ENCODE measurements around the gene UBE2J2. TPM values are rescaled to one million over a fixed set of nuclear protein-coding genes. Genes with fewer than 3 reads are reported as not detected.

UBE2J2 gene
- total and polyA plus RNA-seq, 2 experiments from 2014 or later: 49.7 to 63.5 TPM

- peak; percentile 31 for DNase-seq
- H3K4me1 ChIP-seq (ENCODE audit: insufficient read depth): no peaks in the 10 kb centered on the region
- H3K4me3 ChIP-seq: no peak overlapping the region
- in situ Hi-C loops (cut with MboI): no loop called here
- H3K27me3 ChIP-seq (replicated peaks; ENCODE audit: insufficient read depth): no peaks in the 10 kb centered on the region
- no peaks in the 10 kb centered on the region for H3F3A ChIP-seq (ENCODE audit: insufficient read depth)
- no peak overlapping the region for H3K4me2 ChIP-seq (ENCODE audit: unreplicated experiment)
- H2AFZ ChIP-seq: no peak overlapping the region
- TF ChIP-seq EZH2phosphoT487 (IDR thresholded peaks at IDR 0.05; ENCODE audit: insufficient read depth, low read depth) (no peak), EZH2 (IDR thresholded peaks at IDR 0.05; ENCODE audit: insufficient read depth, poor library complexity, severe bottlenecking) (no peak)
- no peaks in the 10 kb centered on the region for H3K79me2 ChIP-seq (ENCODE audit: insufficient read depth)
- H4K20me1 ChIP-seq (ENCODE audit: insufficient read depth): no peaks in the 10 kb centered on the region
- H3K36me3 ChIP-seq (ENCODE audit: low read depth): no peaks in the 10 kb centered on the region
- 31 to 40% methylated on average over 23 to 26 of the region's 28 CpGs for WGBS, 2 experiments (ENCODE audit: low coverage in 1 of 2, low lambda C conversion rate in 2 of 2, missing lambda C conversion rate in 2 of 2)
- no peaks in the 10 kb centered on the region for H3K9me3 ChIP-seq (ENCODE audit: low read depth)
- H3K27ac ChIP-seq: no peak overlapping the region
- H3K9me2 ChIP-seq (ENCODE audit: insufficient read depth): no peaks in the 10 kb centered on the region
- no peak overlapping the region for H3K9ac ChIP-seq
Observed at GRCh38 chr1:1291023-1291528, 17.4 kb upstream of the UBE2J2 start.

GRCh38 chr1:1290238-1290731 is 16.6 kb upstream of the UBE2J2 start:
- peak; percentile 78 for DNase-seq
- TF ChIP-seq EZH2 (IDR thresholded peaks at IDR 0.05; ENCODE audit: insufficient read depth, poor library complexity, severe bottlenecking) (no peak), EZH2phosphoT487 (IDR thresholded peaks at IDR 0.05; ENCODE audit: insufficient read depth, low read depth) (no peak)

DNA sequence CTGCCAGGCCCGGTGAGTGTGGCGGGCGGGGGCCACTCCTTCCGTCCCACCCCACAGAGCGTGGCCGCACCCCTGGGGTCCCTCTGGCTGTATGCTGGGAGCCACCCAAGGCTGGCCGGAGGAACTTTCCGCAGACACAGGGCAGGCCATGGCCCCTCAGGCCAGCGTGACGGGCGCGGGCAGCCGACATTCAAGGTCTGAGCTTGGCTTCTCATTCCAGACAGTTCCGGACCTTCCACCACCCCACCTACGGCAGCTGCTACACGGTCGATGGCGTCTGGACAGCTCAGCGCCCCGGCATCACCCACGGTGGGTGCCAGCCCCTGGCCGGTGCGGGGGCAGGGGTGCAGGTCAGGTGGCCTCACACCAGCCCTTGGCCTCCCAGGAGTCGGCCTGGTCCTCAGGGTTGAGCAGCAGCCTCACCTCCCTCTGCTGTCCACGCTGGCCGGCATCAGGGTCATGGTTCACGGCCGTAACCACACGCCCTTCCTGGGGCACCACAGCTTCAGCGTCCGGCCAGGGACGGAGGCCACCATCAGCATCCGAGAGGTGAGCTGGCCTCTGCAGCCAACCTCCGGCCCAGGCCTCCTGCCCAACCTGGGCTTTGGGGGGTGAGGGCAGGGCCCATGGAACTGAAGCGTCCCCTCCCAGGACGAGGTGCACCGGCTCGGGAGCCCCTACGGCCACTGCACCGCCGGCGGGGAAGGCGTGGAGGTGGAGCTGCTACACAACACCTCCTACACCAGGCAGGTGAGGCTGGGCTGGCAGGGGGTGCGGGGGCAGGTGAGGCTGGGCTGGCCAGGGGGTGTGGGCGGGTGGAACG is 13.8 kb upstream of the UBE2J2 start:
- TF ChIP-seq EZH2phosphoT487 (IDR thresholded peaks at IDR 0.05; ENCODE audit: insufficient read depth, low read depth) (no peak), EZH2 (IDR thresholded peaks at IDR 0.05; ENCODE audit: insufficient read depth, poor library complexity, severe bottlenecking) (no peak)
- no peaks in the 10 kb centered on the region for H3K9me2 ChIP-seq (ENCODE audit: insufficient read depth)
- in situ Hi-C loops (cut with MboI): no loop called here

More at GRCh38 chr1:1290238-1290731, 16.6 kb upstream of the UBE2J2 start:
- H3K79me2 ChIP-seq (ENCODE audit: insufficient read depth): no peaks in the 10 kb centered on the region
- no peak overlapping the region for H3K4me3 ChIP-seq
- in situ Hi-C loops (cut with MboI): no loop called here
- H3F3A ChIP-seq (ENCODE audit: insufficient read depth): no peaks in the 10 kb centered on the region
- no peak overlapping the region for H2AFZ ChIP-seq
- H4K20me1 ChIP-seq (ENCODE audit: insufficient read depth): no peaks in the 10 kb centered on the region
- H3K9me3 ChIP-seq (ENCODE audit: low read depth): no peaks in the 10 kb centered on the region
- no peaks in the 10 kb centered on the region for H3K27me3 ChIP-seq (replicated peaks; ENCODE audit: insufficient read depth)
- no peak overlapping the region for H3K9ac ChIP-seq
- no peaks in the 10 kb centered on the region for H3K9me2 ChIP-seq (ENCODE audit: insufficient read depth)
- H3K4me1 ChIP-seq (ENCODE audit: insufficient read depth): no peaks in the 10 kb centered on the region
- no peak overlapping the region for H3K27ac ChIP-seq
- 45 to 47% methylated on average over 13 to 15 of the region's 15 CpGs for WGBS, 2 experiments (ENCODE audit: low coverage in 1 of 2, low lambda C conversion rate in 2 of 2, missing lambda C conversion rate in 2 of 2)
- H3K4me2 ChIP-seq (ENCODE audit: unreplicated experiment): no peak overlapping the region
- H3K36me3 ChIP-seq (ENCODE audit: low read depth): no peaks in the 10 kb centered on the region

DNA sequence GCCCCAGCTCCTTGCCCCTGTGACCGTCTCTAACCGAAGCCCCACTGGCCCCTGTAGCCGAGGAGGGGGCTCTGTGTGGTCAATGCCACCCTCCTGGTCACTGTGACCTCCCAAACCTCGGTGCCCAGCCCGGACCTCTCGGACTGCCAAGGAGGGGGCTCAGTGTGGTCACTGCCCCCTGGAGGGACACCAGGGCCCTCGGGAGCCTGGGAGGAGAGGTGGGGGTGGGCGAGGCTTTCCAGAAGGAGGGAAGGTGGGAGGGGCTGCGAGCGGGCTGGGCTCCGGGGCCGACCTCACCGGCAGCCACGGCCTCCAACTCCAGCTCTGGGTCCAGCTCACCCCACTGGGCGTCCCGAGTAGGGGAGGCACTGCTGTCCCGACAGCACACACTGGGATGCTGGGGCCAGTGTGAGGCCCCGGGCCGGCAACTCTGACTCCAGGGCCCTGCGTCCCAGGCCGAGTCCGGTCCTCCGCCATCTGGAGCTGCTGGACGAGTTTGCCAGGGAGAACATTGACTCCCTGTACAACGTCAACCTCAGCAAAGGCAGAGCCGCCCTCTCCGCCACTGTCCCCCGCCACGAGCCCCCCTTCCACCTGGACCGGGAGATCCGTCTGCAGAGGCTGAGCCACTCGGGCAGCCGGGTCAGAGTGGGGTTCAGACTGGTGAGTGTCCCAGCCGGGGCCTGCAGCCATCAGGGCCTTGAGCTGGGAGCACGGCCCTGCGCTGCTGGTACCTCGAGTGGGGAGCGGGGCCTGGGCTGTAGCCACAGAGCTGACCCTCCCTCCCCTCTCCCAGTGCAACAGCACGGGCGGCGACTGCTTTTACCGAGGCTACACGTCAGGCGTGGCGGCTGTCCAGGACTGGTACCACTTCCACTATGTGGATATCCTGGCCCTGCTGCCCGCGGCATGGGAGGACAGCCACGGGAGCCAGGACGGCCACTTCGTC is 12.9 kb upstream of the UBE2J2 start:
- in situ Hi-C loops (cut with MboI): no loop called here
- Histone ChIP-seq H4K20me1 (ENCODE audit: insufficient read depth) (no peaks in the 10 kb centered on the region), H3K36me3 (ENCODE audit: low read depth) (no peaks in the 10 kb centered on the region), H3K27ac (no peak overlapping the region), H3K9me3 (ENCODE audit: low read depth) (no peaks in the 10 kb centered on the region), H3K4me3 (no peak overlapping the region), H3K27me3 (replicated peaks; ENCODE audit: insufficient read depth) (no peaks in the 10 kb centered on the region), H3K4me1 (ENCODE audit: insufficient read depth) (no peaks in the 10 kb centered on the region), H3K4me2 (ENCODE audit: unreplicated experiment) (no peak overlapping the region), H3K9ac (no peak overlapping the region), H3K79me2 (ENCODE audit: insufficient read depth) (no peaks in the 10 kb centered on the region), H3K9me2 (ENCODE audit: insufficient read depth) (no peaks in the 10 kb centered on the region), H3F3A (ENCODE audit: insufficient read depth) (no peaks in the 10 kb centered on the region), H2AFZ (no peak overlapping the region)
- TF ChIP-seq EZH2phosphoT487 (IDR thresholded peaks at IDR 0.05; ENCODE audit: insufficient read depth, low read depth): no peak
- TF ChIP-seq EZH2 (IDR thresholded peaks at IDR 0.05; ENCODE audit: insufficient read depth, poor library complexity, severe bottlenecking): no peak
- 35 to 42% methylated on average over 39 to 50 of the region's 50 CpGs for WGBS, 2 experiments (ENCODE audit: low coverage in 1 of 2, low lambda C conversion rate in 2 of 2, missing lambda C conversion rate in 2 of 2)
- no peak for DNase-seq

More for the DNA sequence above, 13.8 kb upstream of the UBE2J2 start:
- Histone ChIP-seq H3K9ac (no peak overlapping the region), H3K79me2 (ENCODE audit: insufficient read depth) (no peaks in the 10 kb centered on the region), H2AFZ (no peak overlapping the region), H3K36me3 (ENCODE audit: low read depth) (no peaks in the 10 kb centered on the region), H3F3A (ENCODE audit: insufficient read depth) (no peaks in the 10 kb centered on the region), H3K9me3 (ENCODE audit: low read depth) (no peaks in the 10 kb centered on the region), H4K20me1 (ENCODE audit: insufficient read depth) (no peaks in the 10 kb centered on the region), H3K27me3 (replicated peaks; ENCODE audit: insufficient read depth) (no peaks in the 10 kb centered on the region), H3K4me2 (ENCODE audit: unreplicated experiment) (no peak overlapping the region), H3K27ac (no peak overlapping the region), H3K4me1 (ENCODE audit: insufficient read depth) (no peaks in the 10 kb centered on the region), H3K4me3 (no peak overlapping the region)
- WGBS, 2 experiments (ENCODE audit: low coverage in 1 of 2, low lambda C conversion rate in 2 of 2, missing lambda C conversion rate in 2 of 2): 88 to 90% methylated on average over 38 to 39 of the region's 46 CpGs
- DNase-seq: no peak
